WTC11 (cell line): ENCODE measurements around the gene XPNPEP1. TPM values are rescaled to one million over a fixed set of nuclear protein-coding genes. Genes with fewer than 3 reads are reported as not detected.
A peak's percentile ranks its signal among the peaks of the same experiment; 100 is the strongest.

ENCODE experiments used
- ATAC-seq: fragments of 200-7000 bp; cut with Tn5 transposase; 2 replicates; pipeline ENCODE4 v1.10.0; 2021; ENCODE audit warnings: mild to moderate bottlenecking, moderate library complexity
- CTCF ChIA-PET: fragments of 300-600 bp; sonication (Branson Sonifier 250); formaldehyde crosslinking; loops from one replicate; lab custom pipeline; 2021; ENCODE audit warnings: antibody characterized with exemption; lab: Charles Lee
- POLR2A ChIA-PET: fragments of 350-600 bp; sonication (Branson Sonifier 250); formaldehyde crosslinking; loops from one replicate; lab custom pipeline; 2021; ENCODE audit warnings: antibody characterized with exemption; lab: Charles Lee
- DNase-seq: peaks from one replicate; pipeline ENCODE4 v3.0.0; 2021; ENCODE audit warnings: low spot score
- H3K27ac Mint-ChIP-seq: 2 replicates; pipeline ENCODE4 v1.8.0; 2021; ENCODE audit warnings: mixed read lengths
- H3K27me3 Mint-ChIP-seq: 2 replicates; pipeline ENCODE4 v1.8.0; 2021; ENCODE audit warnings: low read depth, mild to moderate bottlenecking, moderate library complexity, mixed read lengths
- H3K36me3 Mint-ChIP-seq: 2 replicates; pipeline ENCODE4 v1.8.0; 2021; ENCODE audit warnings: mixed read lengths
- H3K4me1 Mint-ChIP-seq: 2 replicates; pipeline ENCODE4 v1.8.0; 2022; ENCODE audit warnings: mixed read lengths
- H3K4me3 Mint-ChIP-seq: 2 replicates; pipeline ENCODE4 v1.8.0; 2021; ENCODE audit warnings: mild to moderate bottlenecking, moderate library complexity, mixed read lengths
- H3K9me3 Mint-ChIP-seq: 2 replicates; pipeline ENCODE4 v1.8.0; 2021; ENCODE audit warnings: mixed read lengths
- ATF1 ChIP-seq: sonication (generic); formaldehyde crosslinking; IDR thresholded peaks from 2 replicates; pipeline ENCODE4 v1.8.1; 2023; ENCODE audit warnings: mild to moderate bottlenecking, moderate library complexity, missing genetic modification reagents
- CREM ChIP-seq: sonication (generic); formaldehyde crosslinking; IDR thresholded peaks from 2 replicates; pipeline ENCODE4 v1.8.1; 2022; ENCODE audit warnings: mild to moderate bottlenecking, missing genetic modification reagents, moderate library complexity
- CTCF ChIP-seq: fragments of 200-600 bp; IDR thresholded peaks from 2 replicates; pipeline ENCODE4 v1.8.0; 2022; ENCODE audit warnings: antibody characterized with exemption
- ESRRA ChIP-seq: sonication (generic); formaldehyde crosslinking; IDR thresholded peaks from 2 replicates; pipeline ENCODE4 v1.8.1; 2022; ENCODE audit warnings: mild to moderate bottlenecking, missing genetic modification reagents, borderline replicate concordance
- FOXJ3 ChIP-seq: sonication (generic); formaldehyde crosslinking; IDR thresholded peaks from 2 replicates; pipeline ENCODE4 v1.9.0; 2021; ENCODE audit warnings: missing genetic modification reagents, mild to moderate bottlenecking, borderline replicate concordance
- IRF2 ChIP-seq: sonication (generic); formaldehyde crosslinking; IDR thresholded peaks from 2 replicates; pipeline ENCODE4 v1.8.0; 2022; ENCODE audit warnings: low read depth, missing genetic modification reagents, borderline replicate concordance
- MAX ChIP-seq: sonication (generic); formaldehyde crosslinking; IDR thresholded peaks from 2 replicates; pipeline ENCODE4 v1.8.0; 2022; ENCODE audit warnings: mild to moderate bottlenecking, missing genetic modification reagents
- NFATC4 ChIP-seq: fragments of 250-450 bp; sonication (Bioruptor Pico); IDR thresholded peaks from 2 replicates; pipeline ENCODE4 v1.9.0; 2021; ENCODE audit warnings: mild to moderate bottlenecking
- NFE2L1 ChIP-seq: sonication (generic); formaldehyde crosslinking; IDR thresholded peaks from 2 replicates; pipeline ENCODE4 v1.8.1; 2023; ENCODE audit warnings: missing genetic modification reagents
- NR1H2 ChIP-seq: sonication (generic); formaldehyde crosslinking; IDR thresholded peaks from 2 replicates; pipeline ENCODE4 v1.9.0; 2021; ENCODE audit warnings: mild to moderate bottlenecking, moderate library complexity, missing genetic modification reagents
- SP1 ChIP-seq: sonication (generic); formaldehyde crosslinking; conservative IDR thresholded peaks from 2 replicates; pipeline ENCODE4 v1.8.1; 2022; ENCODE audit warnings: missing genetic modification reagents
- ZNF232 ChIP-seq: sonication (generic); formaldehyde crosslinking; IDR thresholded peaks from 2 replicates; pipeline ENCODE4 v1.8.0; 2022; ENCODE audit warnings: mild to moderate bottlenecking, missing genetic modification reagents
- ZNF281 ChIP-seq: sonication (generic); formaldehyde crosslinking; IDR thresholded peaks from 2 replicates; pipeline ENCODE4 v1.8.0; 2023; ENCODE audit warnings: mild to moderate bottlenecking, missing genetic modification reagents
- ZNF317 ChIP-seq: sonication (generic); formaldehyde crosslinking; IDR thresholded peaks from 2 replicates; pipeline ENCODE4 v1.8.1; 2023; ENCODE audit warnings: low read depth, mild to moderate bottlenecking, moderate library complexity, missing genetic modification reagents, borderline replicate concordance
- ZNF416 ChIP-seq: fragments of 250-450 bp; sonication (Bioruptor Pico); IDR thresholded peaks from 2 replicates; pipeline ENCODE4 v1.9.0; 2021; ENCODE audit warnings: mild to moderate bottlenecking, inconsistent platforms
- total RNA-seq: library from RNA; stranded (reverse); gene quantifications from 3 replicates; pipeline ENCODE4 v1.2.3, GENCODE V29; 2021
- TF ChIP-seq, protein P1 (sequence below): sonication (generic); formaldehyde crosslinking; IDR thresholded peaks from 2 replicates; pipeline ENCODE4 v1.8.1; 2023; ENCODE audit warnings: mild to moderate bottlenecking, missing genetic modification reagents, moderate library complexity
- TF ChIP-seq, protein P2 (sequence below): sonication (generic); formaldehyde crosslinking; conservative IDR thresholded peaks from 2 replicates; pipeline ENCODE4 v1.8.1; 2022; ENCODE audit warnings: mild to moderate bottlenecking, missing genetic modification reagents
- TF ChIP-seq, protein P3 (sequence below): sonication (generic); formaldehyde crosslinking; IDR thresholded peaks from 2 replicates; pipeline ENCODE4 v1.8.1; 2022; ENCODE audit warnings: low read depth, mild to moderate bottlenecking, moderate library complexity, missing genetic modification reagents, borderline replicate concordance
- TF ChIP-seq, protein P4 (sequence below): sonication (generic); formaldehyde crosslinking; IDR thresholded peaks from 2 replicates; pipeline ENCODE4 v1.8.1; 2023; ENCODE audit warnings: mild to moderate bottlenecking, missing genetic modification reagents
- TF ChIP-seq, protein P5 (sequence below): fragments of 250-450 bp; sonication (Bioruptor Pico); IDR thresholded peaks from 2 replicates; pipeline ENCODE4 v2.1.2; 2022; ENCODE audit warnings: mild to moderate bottlenecking, moderate library complexity

Gene XPNPEP1
- total RNA-seq, 1 experiment from 2014 or later = 59.3 TPM

DNA sequence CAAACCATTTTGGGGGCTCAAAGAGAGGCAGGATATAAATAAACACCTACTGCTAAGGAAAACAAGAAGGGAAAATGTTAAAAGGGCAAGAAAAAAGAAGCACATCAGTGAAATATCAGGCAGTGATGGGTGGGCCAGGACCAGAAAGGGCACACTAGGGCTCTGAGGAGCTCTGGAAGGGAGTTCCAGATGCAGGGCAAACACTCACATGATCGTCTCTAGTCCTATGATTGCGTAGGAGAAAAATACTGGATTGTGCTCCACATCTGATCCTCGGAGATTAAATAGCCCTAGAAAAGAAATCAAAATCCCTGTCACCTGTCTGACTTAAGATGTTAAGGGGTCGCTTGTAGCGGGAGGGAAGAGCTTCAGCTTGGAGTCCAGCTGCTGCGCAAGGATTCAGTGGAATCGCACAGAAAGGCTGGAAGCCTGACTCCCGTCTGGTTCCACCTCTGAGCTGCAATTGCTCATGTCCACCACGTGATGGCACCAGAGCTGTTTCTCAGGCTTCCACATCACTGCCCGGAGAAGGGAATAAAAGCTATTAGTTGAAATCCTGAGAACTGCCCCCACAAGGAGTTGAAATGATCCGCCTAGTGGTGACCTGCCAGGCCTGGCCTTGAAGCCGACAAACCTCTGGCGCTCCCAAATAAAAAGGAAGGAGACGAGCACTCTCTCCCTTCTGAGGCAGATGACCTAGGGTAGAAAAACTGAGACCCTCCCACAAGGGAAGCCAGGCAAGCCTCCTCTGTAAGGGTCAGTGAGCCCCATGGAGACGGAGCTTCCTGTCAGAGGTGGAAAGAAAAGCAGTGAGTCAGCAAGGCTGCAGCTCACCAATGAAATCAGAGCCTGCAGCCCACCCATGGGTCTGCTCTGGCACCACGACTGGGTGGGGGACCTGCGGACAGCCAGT is 39.2 kb downstream of the XPNPEP1 start:
- ChIA-PET CTCF (interaction anchor here (0.6 to 2.7 kb wide), 112 partner anchors 8 to 494 kb away, joined by 3 to 71 read pairs (median 5); partner anchors contain the start of genes ADD3 and MXI1), POLR2A (interaction anchor here (0.5 to 1.7 kb wide), 8 partner anchors 12 to 327 kb away, joined by 3 to 13 read pairs (median 4); partner anchors contain the start of gene ADD3)
- no peaks in the 10 kb centered on the region for H3K9me3 Mint-ChIP-seq
- H3K27ac Mint-ChIP-seq = peak overlapping the region; percentile 94
- no peaks in the 10 kb centered on the region; the same call in 1 of the 2 replicates for H3K27me3 Mint-ChIP-seq
- peak; percentile 24; the same call in 1 of the 2 replicates for TF ChIP-seq CREM
- 0 out of 2 replicates have a peak, but pooled peaks have one; percentile 69 for TF ChIP-seq ZNF232
- TF ChIP-seq, protein P1, sequence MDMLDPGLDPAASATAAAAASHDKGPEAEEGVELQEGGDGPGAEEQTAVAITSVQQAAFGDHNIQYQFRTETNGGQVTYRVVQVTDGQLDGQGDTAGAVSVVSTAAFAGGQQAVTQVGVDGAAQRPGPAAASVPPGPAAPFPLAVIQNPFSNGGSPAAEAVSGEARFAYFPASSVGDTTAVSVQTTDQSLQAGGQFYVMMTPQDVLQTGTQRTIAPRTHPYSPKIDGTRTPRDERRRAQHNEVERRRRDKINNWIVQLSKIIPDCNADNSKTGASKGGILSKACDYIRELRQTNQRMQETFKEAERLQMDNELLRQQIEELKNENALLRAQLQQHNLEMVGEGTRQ = peak; percentile 72
- TF ChIP-seq NFE2L1 (CRISPR knock-in tag) = peak; percentile 57; the same call in 1 of the 2 replicates
- no peak for TF ChIP-seq ESRRA (CRISPR knock-in tag)
- TF ChIP-seq SP1 = 0 out of 2 replicates have a peak, but pooled peaks have one; percentile 39
- TF ChIP-seq MAX (CRISPR knock-in tag) = 0 out of 2 replicates have a peak, but pooled peaks have one; percentile 26
- TF ChIP-seq CTCF = peak; percentile 88
- TF ChIP-seq ATF1 = no peak
- ATAC-seq (peak; percentile 94), DNase-seq (peak; percentile 84)
- H3K36me3 Mint-ChIP-seq = peaks cover 51% of the 10 kb centered on the region
- peaks cover 12% of the 10 kb centered on the region for H3K4me1 Mint-ChIP-seq
- peak overlapping the region; percentile 42 for H3K4me3 Mint-ChIP-seq

GRCh38 chr10:109882251-109883057 is 40.9 kb downstream of the XPNPEP1 start:
- Mint-ChIP-seq H3K27ac (no peak overlapping the region), H3K4me3 (no peak overlapping the region), H3K9me3 (no peaks in the 10 kb centered on the region), H3K4me1 (peaks cover 12% of the 10 kb centered on the region), H3K27me3 (no peaks in the 10 kb centered on the region; the same call in 1 of the 2 replicates), H3K36me3 (peaks cover 52% of the 10 kb centered on the region)
- ChIA-PET CTCF (interaction anchor here (2.7 kb wide), 1 partner anchor 96 kb away, joined by 71 read pairs; no protein-coding TSS in a partner anchor), POLR2A (interaction anchor here (1.7 kb wide), 1 partner anchor 329 kb away, joined by 3 read pairs; no protein-coding TSS in a partner anchor)
- DNase-seq (no peak), ATAC-seq (no peak)
- TF ChIP-seq, protein P2, sequence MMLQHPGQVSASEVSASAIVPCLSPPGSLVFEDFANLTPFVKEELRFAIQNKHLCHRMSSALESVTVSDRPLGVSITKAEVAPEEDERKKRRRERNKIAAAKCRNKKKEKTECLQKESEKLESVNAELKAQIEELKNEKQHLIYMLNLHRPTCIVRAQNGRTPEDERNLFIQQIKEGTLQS = no peak
- TF ChIP-seq ZNF317 = no peak
- no peak for TF ChIP-seq MAX (CRISPR knock-in tag)
- TF ChIP-seq, protein P3, sequence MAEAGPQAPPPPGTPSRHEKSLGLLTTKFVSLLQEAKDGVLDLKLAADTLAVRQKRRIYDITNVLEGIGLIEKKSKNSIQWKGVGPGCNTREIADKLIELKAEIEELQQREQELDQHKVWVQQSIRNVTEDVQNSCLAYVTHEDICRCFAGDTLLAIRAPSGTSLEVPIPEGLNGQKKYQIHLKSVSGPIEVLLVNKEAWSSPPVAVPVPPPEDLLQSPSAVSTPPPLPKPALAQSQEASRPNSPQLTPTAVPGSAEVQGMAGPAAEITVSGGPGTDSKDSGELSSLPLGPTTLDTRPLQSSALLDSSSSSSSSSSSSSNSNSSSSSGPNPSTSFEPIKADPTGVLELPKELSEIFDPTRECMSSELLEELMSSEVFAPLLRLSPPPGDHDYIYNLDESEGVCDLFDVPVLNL (CRISPR knock-in tag) = no peak
- no peak for TF ChIP-seq ZNF416 (CRISPR knock-in tag)
- no peak for TF ChIP-seq FOXJ3
- TF ChIP-seq, protein P4, sequence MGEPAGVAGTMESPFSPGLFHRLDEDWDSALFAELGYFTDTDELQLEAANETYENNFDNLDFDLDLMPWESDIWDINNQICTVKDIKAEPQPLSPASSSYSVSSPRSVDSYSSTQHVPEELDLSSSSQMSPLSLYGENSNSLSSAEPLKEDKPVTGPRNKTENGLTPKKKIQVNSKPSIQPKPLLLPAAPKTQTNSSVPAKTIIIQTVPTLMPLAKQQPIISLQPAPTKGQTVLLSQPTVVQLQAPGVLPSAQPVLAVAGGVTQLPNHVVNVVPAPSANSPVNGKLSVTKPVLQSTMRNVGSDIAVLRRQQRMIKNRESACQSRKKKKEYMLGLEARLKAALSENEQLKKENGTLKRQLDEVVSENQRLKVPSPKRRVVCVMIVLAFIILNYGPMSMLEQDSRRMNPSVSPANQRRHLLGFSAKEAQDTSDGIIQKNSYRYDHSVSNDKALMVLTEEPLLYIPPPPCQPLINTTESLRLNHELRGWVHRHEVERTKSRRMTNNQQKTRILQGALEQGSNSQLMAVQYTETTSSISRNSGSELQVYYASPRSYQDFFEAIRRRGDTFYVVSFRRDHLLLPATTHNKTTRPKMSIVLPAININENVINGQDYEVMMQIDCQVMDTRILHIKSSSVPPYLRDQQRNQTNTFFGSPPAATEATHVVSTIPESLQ = no peak
- TF ChIP-seq NR1H2 (CRISPR knock-in tag) = no peak
- TF ChIP-seq, protein P5, sequence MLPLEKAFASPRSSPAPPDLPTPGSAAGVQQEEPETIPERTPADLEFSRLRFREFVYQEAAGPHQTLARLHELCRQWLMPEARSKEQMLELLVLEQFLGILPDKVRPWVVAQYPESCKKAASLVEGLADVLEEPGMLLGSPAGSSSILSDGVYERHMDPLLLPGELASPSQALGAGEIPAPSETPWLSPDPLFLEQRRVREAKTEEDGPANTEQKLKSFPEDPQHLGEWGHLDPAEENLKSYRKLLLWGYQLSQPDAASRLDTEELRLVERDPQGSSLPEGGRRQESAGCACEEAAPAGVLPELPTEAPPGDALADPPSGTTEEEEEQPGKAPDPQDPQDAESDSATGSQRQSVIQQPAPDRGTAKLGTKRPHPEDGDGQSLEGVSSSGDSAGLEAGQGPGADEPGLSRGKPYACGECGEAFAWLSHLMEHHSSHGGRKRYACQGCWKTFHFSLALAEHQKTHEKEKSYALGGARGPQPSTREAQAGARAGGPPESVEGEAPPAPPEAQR (CRISPR knock-in tag) = no peak
- TF ChIP-seq ZNF281 (CRISPR knock-in tag) = no peak
- no peak for TF ChIP-seq NFATC4 (CRISPR knock-in tag)
- no peak for TF ChIP-seq IRF2
